ENCODE results near the gene SHLD2.
"Not testable (repeated sequence)": the region's sequence is repeated elsewhere in the genome, so short reads cannot be mapped to it uniquely, and the experiment has no call there.

The SHLD2 gene

GRCh38 chr10:87228247-87228646 is 133.2 kb downstream of the SHLD2 start:
- H3K4me1 ChIP-seq (ENCODE audit: insufficient read depth, low read length); H3K9me3 ChIP-seq (ENCODE audit: low read length); H3K27me3 ChIP-seq (ENCODE audit: control insufficient read depth in 1 of 2, insufficient read depth in 2 of 2, low read length in 2 of 2); H3K9ac ChIP-seq (ENCODE audit: low read length); H3K4me3 ChIP-seq (ENCODE audit: low read depth in 1 of 2, low read length in 2 of 2); H3K27ac ChIP-seq (ENCODE audit: low read depth, low read length); H3K36me3 ChIP-seq (ENCODE audit: insufficient read depth, low read length): not testable (repeated sequence)

DNA sequence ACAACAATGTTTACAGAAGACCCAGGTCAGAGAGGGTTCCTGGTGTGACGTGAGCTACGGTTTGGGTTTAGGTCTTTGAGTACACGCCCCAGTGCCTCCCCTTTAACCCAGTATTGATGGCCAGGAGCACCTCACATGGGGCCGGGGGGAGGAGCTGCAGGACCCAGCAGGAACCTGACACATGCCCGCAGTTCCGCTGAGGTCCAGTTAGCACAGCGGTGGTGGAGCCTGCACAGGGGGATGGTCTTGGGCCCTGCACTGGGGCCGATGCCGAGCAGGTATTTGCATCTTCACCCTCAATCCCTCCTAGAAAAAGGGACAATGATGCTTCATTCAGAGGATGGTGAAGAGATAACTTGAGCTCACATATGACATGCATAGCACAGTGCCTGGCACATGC is 134.2 kb downstream of the SHLD2 start:
- H3K4me3 ChIP-seq (ENCODE audit: low read depth in 1 of 2, low read length in 2 of 2); H3K9ac ChIP-seq (ENCODE audit: low read length); H3K36me3 ChIP-seq (ENCODE audit: insufficient read depth, low read length); H3K4me1 ChIP-seq (ENCODE audit: insufficient read depth, low read length); H3K27ac ChIP-seq (ENCODE audit: low read depth, low read length); H3K27me3 ChIP-seq (ENCODE audit: control insufficient read depth in 1 of 2, insufficient read depth in 2 of 2, low read length in 2 of 2); H3K9me3 ChIP-seq (ENCODE audit: low read length): not testable (repeated sequence)

- not testable (repeated sequence) for H3K27me3 ChIP-seq (ENCODE audit: control insufficient read depth in 1 of 2, insufficient read depth in 2 of 2, low read length in 2 of 2); H3K9ac ChIP-seq (ENCODE audit: low read length); H3K4me3 ChIP-seq (ENCODE audit: low read depth in 1 of 2, low read length in 2 of 2); H3K27ac ChIP-seq (ENCODE audit: low read depth, low read length); H3K4me1 ChIP-seq (ENCODE audit: insufficient read depth, low read length); H3K9me3 ChIP-seq (ENCODE audit: low read length); H3K36me3 ChIP-seq (ENCODE audit: insufficient read depth, low read length)
Measured at GRCh38 chr10:87234854-87235253, 139.8 kb downstream of the SHLD2 start.

GRCh38 chr10:87237244-87237643 is 142.2 kb downstream of the SHLD2 start:
- not testable (repeated sequence) for H3K27ac ChIP-seq (ENCODE audit: low read depth, low read length); H3K9ac ChIP-seq (ENCODE audit: low read length); H3K4me1 ChIP-seq (ENCODE audit: insufficient read depth, low read length); H3K27me3 ChIP-seq (ENCODE audit: control insufficient read depth in 1 of 2, insufficient read depth in 2 of 2, low read length in 2 of 2); H3K9me3 ChIP-seq (ENCODE audit: low read length); H3K36me3 ChIP-seq (ENCODE audit: insufficient read depth, low read length); H3K4me3 ChIP-seq (ENCODE audit: low read depth in 1 of 2, low read length in 2 of 2)

- not testable (repeated sequence) for H3K36me3 ChIP-seq (ENCODE audit: insufficient read depth, low read length); H3K9ac ChIP-seq (ENCODE audit: low read length); H3K4me1 ChIP-seq (ENCODE audit: insufficient read depth, low read length); H3K27me3 ChIP-seq (ENCODE audit: control insufficient read depth in 1 of 2, insufficient read depth in 2 of 2, low read length in 2 of 2); H3K9me3 ChIP-seq (ENCODE audit: low read length); H3K4me3 ChIP-seq (ENCODE audit: low read depth in 1 of 2, low read length in 2 of 2); H3K27ac ChIP-seq (ENCODE audit: low read depth, low read length)
Measured at GRCh38 chr10:87239346-87239808, 144.4 kb downstream of the SHLD2 start.
